ENCODE results near the gene RGP1. TPM values are rescaled to one million over a fixed set of nuclear protein-coding genes. Genes with fewer than 3 reads are reported as not detected.

The RGP1 gene
- total and polyA plus RNA-seq, 8 donors, result 3.8 to 21.2 (median 12.0) TPM

DNA sequence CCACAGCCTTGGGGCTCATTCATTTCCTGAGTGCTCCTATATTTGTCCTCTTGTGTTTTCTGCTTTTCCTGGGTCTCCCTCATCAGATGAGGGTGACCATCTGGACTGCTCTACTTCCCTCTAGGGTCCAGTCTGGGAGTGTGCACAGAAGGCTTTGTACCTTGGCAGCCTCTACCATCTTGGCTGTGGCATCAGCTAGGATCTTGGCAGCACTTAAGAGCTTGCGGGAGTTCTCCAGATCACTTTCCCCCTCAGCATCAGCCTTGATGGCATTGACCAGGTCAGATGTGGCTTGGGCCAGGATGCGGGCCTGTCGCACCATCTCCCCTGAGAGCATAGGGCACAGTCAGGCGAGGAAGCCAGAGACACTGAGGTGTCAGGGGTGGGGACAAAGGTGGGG, 32.9 kb upstream of the RGP1 start:
- DNase-seq, result no peak
- WGBS, 5 donors, result 84 to 88% (median 85%) methylated on average over 4 of the region's 4 CpGs
- intact Hi-C loops (cut with DNase I; ENCODE audit: low total_unique reads), result no loop called here

DNA sequence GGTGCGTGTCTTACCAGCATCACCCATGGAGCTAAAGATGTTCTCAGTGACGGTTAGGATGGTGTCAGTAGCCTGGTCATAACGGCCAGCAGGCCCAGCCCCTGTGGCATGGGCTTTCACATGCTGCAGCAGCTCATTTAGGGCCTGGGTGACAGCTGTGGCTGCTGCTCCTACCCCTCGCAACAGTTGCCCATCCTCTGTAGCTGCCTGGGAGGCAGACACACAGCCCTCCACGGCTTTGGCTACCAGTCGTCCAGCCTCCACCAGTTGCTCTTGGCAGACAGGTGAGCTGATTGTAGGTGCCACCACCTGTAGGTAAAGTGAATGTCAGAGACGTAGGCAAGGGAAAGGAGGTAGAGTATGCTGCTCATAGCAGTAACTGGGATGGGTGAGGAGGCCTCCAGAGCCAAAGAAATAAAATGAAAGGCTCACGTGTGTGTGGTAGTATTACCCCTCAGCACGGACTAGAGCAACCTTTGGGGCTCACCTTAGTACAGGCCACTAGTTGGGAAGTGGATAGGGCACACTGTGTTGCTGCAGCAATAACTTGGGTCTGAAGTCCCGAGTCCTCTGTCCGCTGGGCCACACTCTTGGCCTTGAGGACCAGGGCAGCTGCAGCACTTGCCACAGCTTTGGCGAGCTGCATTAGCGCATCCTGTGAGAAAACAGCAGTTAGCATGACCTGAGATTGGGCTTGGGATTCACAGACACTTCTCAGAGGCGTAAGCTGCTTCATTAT, 31.8 kb upstream of the RGP1 start:
- Histone ChIP-seq H3K36me3 (peaks cover 99 to 100% (median 100%) of the 10 kb centered on the region in 4 donors), H3K4me3 (no peak overlapping the region), H3K4me1 (peaks cover 0 to 4% (median 0%) of the 10 kb centered on the region in 4 donors), H3K9me3 (no peaks in the 10 kb centered on the region), H3K27ac (peak overlapping the region in 2 of 5 donors; percentile 25 to 72), H3K27me3 (no peaks in the 10 kb centered on the region)
- intact Hi-C loops (cut with DNase I; ENCODE audit: low total_unique reads), result no loop called here
- WGBS, 5 donors, result 87 to 93% (median 92%) methylated on average over 11 to 14 of the region's 14 CpGs
- no peak for DNase-seq
- TF ChIP-seq POLR2A (IDR thresholded peaks at IDR 0.05), result no peak
- TF ChIP-seq EP300 (IDR thresholded peaks at IDR 0.05), result no peak
- TF ChIP-seq, protein P1, sequence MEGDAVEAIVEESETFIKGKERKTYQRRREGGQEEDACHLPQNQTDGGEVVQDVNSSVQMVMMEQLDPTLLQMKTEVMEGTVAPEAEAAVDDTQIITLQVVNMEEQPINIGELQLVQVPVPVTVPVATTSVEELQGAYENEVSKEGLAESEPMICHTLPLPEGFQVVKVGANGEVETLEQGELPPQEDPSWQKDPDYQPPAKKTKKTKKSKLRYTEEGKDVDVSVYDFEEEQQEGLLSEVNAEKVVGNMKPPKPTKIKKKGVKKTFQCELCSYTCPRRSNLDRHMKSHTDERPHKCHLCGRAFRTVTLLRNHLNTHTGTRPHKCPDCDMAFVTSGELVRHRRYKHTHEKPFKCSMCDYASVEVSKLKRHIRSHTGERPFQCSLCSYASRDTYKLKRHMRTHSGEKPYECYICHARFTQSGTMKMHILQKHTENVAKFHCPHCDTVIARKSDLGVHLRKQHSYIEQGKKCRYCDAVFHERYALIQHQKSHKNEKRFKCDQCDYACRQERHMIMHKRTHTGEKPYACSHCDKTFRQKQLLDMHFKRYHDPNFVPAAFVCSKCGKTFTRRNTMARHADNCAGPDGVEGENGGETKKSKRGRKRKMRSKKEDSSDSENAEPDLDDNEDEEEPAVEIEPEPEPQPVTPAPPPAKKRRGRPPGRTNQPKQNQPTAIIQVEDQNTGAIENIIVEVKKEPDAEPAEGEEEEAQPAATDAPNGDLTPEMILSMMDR (IDR thresholded peaks at IDR 0.05), result no peak
- TF ChIP-seq POLR2AphosphoS5 (IDR thresholded peaks at IDR 0.05), result no peak

More for the DNA sequence above, 32.9 kb upstream of the RGP1 start:
- Histone ChIP-seq H3K27ac (peak overlapping the region in 2 of 5 donors; percentile 39 to 72), H3K4me1 (peaks cover 0 to 4% (median 0%) of the 10 kb centered on the region in 4 donors), H3K4me3 (no peak overlapping the region), H3K9me3 (no peaks in the 10 kb centered on the region), H3K36me3 (peaks cover 99 to 100% (median 100%) of the 10 kb centered on the region in 4 donors), H3K27me3 (no peaks in the 10 kb centered on the region)
- no peak for TF ChIP-seq POLR2A (IDR thresholded peaks at IDR 0.05)
- TF ChIP-seq EP300 (IDR thresholded peaks at IDR 0.05), result no peak
- peak in 1 of 3 donors; percentile 17 for TF ChIP-seq POLR2AphosphoS5 (IDR thresholded peaks at IDR 0.05)
- TF ChIP-seq, protein P1 (IDR thresholded peaks at IDR 0.05), result peak in 3 of 7 experiments; percentile 9 to 35 (median 33)

DNA sequence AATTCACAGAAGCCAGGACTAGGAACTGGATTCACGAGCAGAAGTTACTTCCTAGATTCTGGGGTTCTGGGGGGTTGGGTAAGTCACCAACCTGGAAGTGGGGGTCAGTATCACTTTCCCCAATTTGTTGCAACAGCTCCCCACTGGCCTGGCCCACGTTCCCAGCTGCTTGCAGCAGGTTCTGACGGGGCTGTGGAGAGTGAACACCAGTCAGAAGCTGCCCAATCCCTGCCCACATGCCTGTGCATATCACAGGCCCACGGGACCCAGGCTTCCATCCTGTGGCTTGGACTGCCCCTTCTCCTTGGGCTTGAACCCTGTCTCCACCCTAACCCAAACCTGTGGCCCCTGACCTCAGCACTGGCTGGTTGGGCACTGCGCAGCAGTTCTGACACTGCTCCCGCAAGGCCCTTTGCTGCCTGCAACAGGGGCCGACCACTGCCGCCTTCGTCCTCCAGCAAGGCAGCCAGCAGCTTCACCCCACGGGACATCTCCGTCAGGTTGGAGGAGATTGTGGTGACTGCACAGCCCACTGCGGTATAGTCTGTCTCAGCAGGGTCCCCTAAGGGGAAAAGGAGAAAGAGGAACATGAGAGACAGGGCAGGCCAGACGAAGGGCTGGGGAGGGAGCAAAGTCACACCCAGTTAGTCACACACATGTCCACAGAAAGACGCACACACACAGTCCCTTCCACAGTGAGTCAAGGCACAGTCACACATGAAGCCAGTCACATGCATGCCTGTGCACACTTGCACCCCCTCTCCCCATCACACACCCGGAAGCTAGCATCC, 30.2 kb upstream of the RGP1 start:
- TF ChIP-seq EP300 (IDR thresholded peaks at IDR 0.05) (no peak), POLR2AphosphoS5 (IDR thresholded peaks at IDR 0.05) (no peak), POLR2A (IDR thresholded peaks at IDR 0.05) (no peak)
- TF ChIP-seq, protein P1 (IDR thresholded peaks at IDR 0.05), result no peak
- H3K4me1 ChIP-seq, result peaks cover 0 to 4% (median 0%) of the 10 kb centered on the region in 4 donors
- H3K27ac ChIP-seq, result peak overlapping the region in 1 of 5 donors; percentile 42
- peaks cover 100% of the 10 kb centered on the region in 4 donors for H3K36me3 ChIP-seq
- H3K9me3 ChIP-seq, result no peaks in the 10 kb centered on the region
- no peak overlapping the region for H3K4me3 ChIP-seq
- 88 to 93% (median 90%) methylated on average over 13 to 15 of the region's 15 CpGs for WGBS, 5 donors
- no peaks in the 10 kb centered on the region for H3K27me3 ChIP-seq
- no peak for DNase-seq
- intact Hi-C loops (cut with DNase I; ENCODE audit: low total_unique reads), result no loop called here

DNA sequence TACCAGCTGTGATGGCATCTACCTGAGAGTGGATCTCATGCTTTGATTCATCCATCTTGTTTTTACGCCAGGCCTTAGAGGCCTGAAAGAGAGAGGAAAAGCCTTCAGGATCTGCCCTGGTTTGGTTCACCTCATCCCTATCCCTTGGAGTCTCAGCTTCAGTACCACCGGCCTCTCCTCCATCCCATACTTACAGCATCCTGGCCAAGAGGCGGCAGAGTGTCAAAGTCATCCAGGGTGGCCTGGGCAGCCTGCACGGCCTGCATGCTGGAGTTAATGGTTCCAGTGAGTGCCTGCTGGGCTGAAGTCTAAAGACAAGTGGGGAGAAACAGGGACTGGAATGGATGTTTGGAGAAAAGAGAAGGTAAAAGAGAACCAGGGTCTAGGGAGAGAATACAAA, 29.5 kb upstream of the RGP1 start:
- 92 to 97% (median 94%) methylated on average over 4 of the region's 4 CpGs for WGBS, 5 donors
- Histone ChIP-seq H3K9me3 (no peaks in the 10 kb centered on the region), H3K27me3 (no peaks in the 10 kb centered on the region), H3K36me3 (peaks cover 100% of the 10 kb centered on the region in 4 donors), H3K27ac (peak overlapping the region in 1 of 5 donors; percentile 42), H3K4me1 (peaks cover 0 to 4% (median 0%) of the 10 kb centered on the region in 4 donors), H3K4me3 (no peak overlapping the region)
- no peak for DNase-seq
- intact Hi-C loops (cut with DNase I; ENCODE audit: low total_unique reads), result no loop called here
- TF ChIP-seq, protein P1 (IDR thresholded peaks at IDR 0.05), result no peak
- TF ChIP-seq POLR2AphosphoS5 (IDR thresholded peaks at IDR 0.05) (no peak), EP300 (IDR thresholded peaks at IDR 0.05) (no peak), POLR2A (IDR thresholded peaks at IDR 0.05) (no peak)

Measured in stomach (tissue), 9 donors.